ENCODE data around the gene XRN2. TPM values are rescaled to one million over a fixed set of nuclear protein-coding genes. Genes with fewer than 3 reads are reported as not detected.

Gene XRN2
- polyA plus RNA-seq, 3 donors = 89.3 to 108 (median 96.8) TPM

- DNase-seq (ENCODE audit: extremely low read depth in 1 of 11, low read depth in 9 of 11, low spot score in 4 of 11) = no peak
These were observed 134.7 kb downstream of the XRN2 start for GRCh38 chr20:21437816-21438215.

Other genes starting within 250 kb of the XRN2 start
- not detected for gene LINC00237, start 197.0 kb upstream of the XRN2 start, polyA plus RNA-seq (ENCODE audit: insufficient read length in 3 of 3)
- 10 to 100 TPM; 31.3 to 42.8 (median 38.9) TPM for gene KIZ, start 177.2 kb upstream of the XRN2 start, polyA plus RNA-seq (ENCODE audit: insufficient read length in 3 of 3)
- gene NKX2-4, start 94.2 kb downstream of the XRN2 start, polyA plus RNA-seq (ENCODE audit: insufficient read length in 3 of 3) = not detected
- not detected for gene NKX2-2, start 210.7 kb downstream of the XRN2 start, polyA plus RNA-seq (ENCODE audit: insufficient read length in 3 of 3)

Measured in renal cortex interstitium (tissue), 11 donors.